MM.1S (cell line): ENCODE results near the gene SMPD3.
A peak's percentile ranks its signal among the peaks of the same experiment; 100 is the strongest.

Source experiments
- DNase-seq: peaks from one replicate; pipeline ENCODE4 v3.0.0-alpha.2; 2015
- H2AFZ ChIP-seq: fragments of 300-600 bp; sonication (generic); 2 replicates; pipeline ENCODE4 v1.6.0; 2016; ENCODE audit warnings: antibody characterized with exemption, low read length
- H3F3A ChIP-seq: fragments of 300-600 bp; sonication (generic); 2 replicates; pipeline ENCODE4 v1.6.1; 2016; ENCODE audit warnings: mild to moderate bottlenecking, antibody characterized with exemption, low read length, moderate library complexity, mixed read lengths; ENCODE audit not compliant: insufficient read depth
- H3K27ac ChIP-seq: fragments of 300-600 bp; sonication (generic); 2 replicates; pipeline ENCODE4 v1.5.1; 2016; ENCODE audit warnings: mild to moderate bottlenecking, low read length
- H3K27me3 ChIP-seq: fragments of 300-600 bp; sonication (generic); replicated peaks from 2 replicates; pipeline ENCODE4 v1.6.0; 2016; ENCODE audit warnings: low read length; ENCODE audit not compliant: insufficient read depth
- H3K36me3 ChIP-seq: fragments of 300-600 bp; sonication (generic); replicated peaks from 2 replicates; pipeline ENCODE4 v1.6.1; 2016; ENCODE audit warnings: mild to moderate bottlenecking, low read length, mixed read lengths; ENCODE audit not compliant: insufficient read depth
- H3K4me1 ChIP-seq: fragments of 300-600 bp; sonication (generic); 2 replicates; pipeline ENCODE4 v1.6.1; 2016; ENCODE audit warnings: low read length, mixed read lengths
- H3K4me2 ChIP-seq: fragments of 300-600 bp; sonication (generic); 2 replicates; pipeline ENCODE4 v1.6.0; 2016; ENCODE audit warnings: low read depth, low read length
- H3K4me3 ChIP-seq: fragments of 300-600 bp; sonication (generic); 2 replicates; pipeline ENCODE4 v1.5.1; 2016; ENCODE audit warnings: low read length, mixed read lengths
- H3K79me2 ChIP-seq: fragments of 300-600 bp; sonication (generic); 2 replicates; pipeline ENCODE4 v1.6.1; 2016; ENCODE audit warnings: mixed run types, low read length, mixed read lengths
- H3K9ac ChIP-seq: fragments of 300-600 bp; sonication (generic); 2 replicates; pipeline ENCODE4 v1.6.1; 2016; ENCODE audit warnings: low read length, mixed read lengths
- H3K9me2 ChIP-seq: fragments of 300-600 bp; sonication (generic); replicated peaks from 2 replicates; pipeline ENCODE4 v1.6.1; 2016; ENCODE audit warnings: mild to moderate bottlenecking, low read length, mixed read lengths; ENCODE audit not compliant: insufficient read depth
- H3K9me3 ChIP-seq: fragments of 300-600 bp; sonication (generic); replicated peaks from 2 replicates; pipeline ENCODE4 v1.6.1; 2016; ENCODE audit warnings: mild to moderate bottlenecking, low read length, mixed read lengths; ENCODE audit not compliant: insufficient read depth
- H4K20me1 ChIP-seq: fragments of 300-600 bp; sonication (generic); 2 replicates; pipeline ENCODE4 v1.6.1; 2016; ENCODE audit warnings: mild to moderate bottlenecking, low read length, moderate library complexity, mixed read lengths; ENCODE audit not compliant: insufficient read depth
- CTCF ChIP-seq: fragments of 300-600 bp; sonication (generic); IDR thresholded peaks from 2 replicates; pipeline ENCODE4 v1.5.1; 2016; ENCODE audit warnings: antibody characterized with exemption, low read length, mixed read lengths
- EZH2 ChIP-seq: fragments of 300-600 bp; sonication (generic); optimal IDR thresholded peaks from 2 replicates; pipeline ENCODE3; 2017; ENCODE audit warnings: low read depth, mild to moderate bottlenecking, antibody characterized with exemption, low read length, mixed read lengths
- EZH2phosphoT487 ChIP-seq: fragments of 300-600 bp; sonication (generic); IDR thresholded peaks from 2 replicates; pipeline ENCODE4 v1.6.1; 2018; ENCODE audit warnings: antibody characterized with exemption, low read length

The SMPD3 gene

GRCh38 chr16:68338326-68339119 lies 109.8 kb downstream of the SMPD3 start:
- TF ChIP-seq EZH2 = no peak
- TF ChIP-seq CTCF = no peak
- TF ChIP-seq EZH2phosphoT487 = no peak
- no peaks in the 10 kb centered on the region for H3K27me3 ChIP-seq

GRCh38 chr16:68335175-68335574 lies 113.1 kb downstream of the SMPD3 start:
- no peaks in the 10 kb centered on the region for H3K9me3 ChIP-seq
- H3K4me3 ChIP-seq = no peak overlapping the region
- TF ChIP-seq EZH2 (no peak), EZH2phosphoT487 (no peak), CTCF (no peak)
- no peaks in the 10 kb centered on the region for H3K27me3 ChIP-seq
- H3K4me1 ChIP-seq = peaks cover 15% of the 10 kb centered on the region
- no peak overlapping the region for H2AFZ ChIP-seq
- H3K9ac ChIP-seq = no peak overlapping the region
- H3F3A ChIP-seq = peaks cover 18% of the 10 kb centered on the region
- H3K4me2 ChIP-seq = no peak overlapping the region
- H3K9me2 ChIP-seq = no peaks in the 10 kb centered on the region
- H3K36me3 ChIP-seq = peaks cover 16% of the 10 kb centered on the region
- H4K20me1 ChIP-seq = no peaks in the 10 kb centered on the region
- no peak for DNase-seq
- H3K27ac ChIP-seq = no peak overlapping the region
- no peaks in the 10 kb centered on the region for H3K79me2 ChIP-seq

More at GRCh38 chr16:68338326-68339119, 109.8 kb downstream of the SMPD3 start:
- Histone ChIP-seq H3K4me3 (no peak overlapping the region), H3K4me2 (no peak overlapping the region), H3K27ac (no peak overlapping the region), H3K9ac (no peak overlapping the region), H3K4me1 (0 out of 2 replicates have a peak, but pooled peaks cover 4% of the 10 kb centered on the region), H3K36me3 (peaks cover 18% of the 10 kb centered on the region), H2AFZ (no peak overlapping the region), H3F3A (no peaks in the 10 kb centered on the region), H3K79me2 (no peaks in the 10 kb centered on the region), H3K9me3 (no peaks in the 10 kb centered on the region), H4K20me1 (no peaks in the 10 kb centered on the region), H3K9me2 (no peaks in the 10 kb centered on the region)
- DNase-seq = no peak

GRCh38 chr16:68332411-68333121 lies 115.7 kb downstream of the SMPD3 start:
- H3K79me2 ChIP-seq = no peaks in the 10 kb centered on the region
- peaks cover 27% of the 10 kb centered on the region for H3F3A ChIP-seq
- no peaks in the 10 kb centered on the region for H3K27me3 ChIP-seq
- peak overlapping the region; percentile 29; the same call in 1 of the 2 replicates for H3K9ac ChIP-seq
- no peak for TF ChIP-seq EZH2phosphoT487
- TF ChIP-seq CTCF = no peak
- no peak for TF ChIP-seq EZH2
- peak overlapping the region; percentile 58 for H3K4me2 ChIP-seq
- peaks cover 26% of the 10 kb centered on the region for H3K4me1 ChIP-seq
- 0 out of 2 replicates have a peak overlapping the region, but pooled peaks have one; percentile 18 for H2AFZ ChIP-seq
- H3K9me3 ChIP-seq = no peaks in the 10 kb centered on the region
- no peaks in the 10 kb centered on the region for H4K20me1 ChIP-seq
- H3K4me3 ChIP-seq = 0 out of 2 replicates have a peak overlapping the region, but pooled peaks have one; percentile 4
- H3K9me2 ChIP-seq = no peaks in the 10 kb centered on the region
- DNase-seq = peak; percentile 28
- H3K36me3 ChIP-seq = peaks cover 7% of the 10 kb centered on the region; the same call in 1 of the 2 replicates
- peak overlapping the region; percentile 58; the same call in 1 of the 2 replicates for H3K27ac ChIP-seq
